ENCODE results near the gene CCT4.

DNA sequence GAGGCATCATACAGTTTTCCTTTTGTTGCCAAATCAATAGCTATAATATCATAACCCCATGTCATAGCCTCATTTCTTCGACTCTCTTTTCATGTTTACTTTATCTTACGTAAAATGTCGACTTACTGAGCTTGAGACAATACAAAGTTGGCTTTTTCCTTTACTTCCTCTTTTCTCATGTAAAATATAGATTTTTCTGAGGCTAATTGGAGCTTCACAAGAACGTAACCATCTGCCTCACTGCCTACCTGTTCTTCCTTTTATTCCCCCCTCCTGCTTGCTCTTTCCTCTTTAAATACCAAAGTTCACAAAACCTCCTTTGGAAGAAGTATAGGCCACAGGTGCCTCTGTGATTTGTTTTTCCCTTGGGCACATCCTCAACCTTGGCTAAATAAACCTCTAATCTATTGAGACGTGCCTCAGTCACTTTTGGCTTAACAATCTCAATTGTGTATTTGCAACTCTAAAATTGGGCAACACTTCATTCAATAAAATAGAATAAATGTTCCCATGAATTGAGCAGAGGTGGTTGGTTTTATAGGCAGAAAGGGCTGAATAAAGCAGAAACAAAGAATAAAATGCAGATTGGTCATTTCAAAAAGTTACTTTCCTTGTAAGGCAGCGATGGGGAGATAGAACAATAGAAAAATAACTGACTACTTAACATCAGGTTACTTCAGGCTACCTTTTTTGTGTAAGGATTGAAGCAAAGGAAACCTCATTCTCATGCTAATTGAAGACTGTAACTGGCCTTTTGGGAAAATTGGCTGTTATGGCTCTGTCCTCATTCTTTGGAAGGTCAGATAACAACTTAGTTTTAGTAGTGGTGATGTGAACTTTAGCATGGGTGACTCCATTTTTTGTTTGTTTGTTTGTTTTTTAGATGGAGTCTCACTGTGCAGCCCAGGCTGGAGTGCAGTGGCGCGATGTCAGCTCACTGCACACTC lies 38.3 kb upstream of the CCT4 start:
- TF ChIP-seq ELF4 (IDR thresholded peaks at IDR 0.05): no peak
- TF ChIP-seq FOXK2 (IDR thresholded peaks at IDR 0.05): no peak
- no peak for TF ChIP-seq NFRKB (IDR thresholded peaks at IDR 0.05)
